Measurements from ENCODE around the gene NR3C2.

- no peak for TF ChIP-seq CTCF (IDR thresholded peaks at IDR 0.05; ENCODE audit: low read length)
- no peak for TF ChIP-seq EZH2 (IDR thresholded peaks at IDR 0.05; ENCODE audit: borderline replicate concordance, low read length)
These were observed 203.3 kb downstream of the NR3C2 start for GRCh38 chr4:148238811-148239493.

All from OCI-LY1 (cell line).